HepG2 (cell line): ENCODE measurements around the gene TCF7L2. TPM values are rescaled to one million over a fixed set of nuclear protein-coding genes. Genes with fewer than 3 reads are reported as not detected.

Source experiments
- ATAC-seq: fragments of 200-7000 bp; cut with Tn5 transposase; 3 replicates; pipeline ENCODE4 v1.9.1; 2020; ENCODE audit warnings: mild to moderate bottlenecking, moderate library complexity
- BruUV-seq: library from RNA; stranded (reverse); fragments of 400-500 nt; replicated peaks from 2 replicates; lab custom pipeline; 2021; lab: Mats Ljungman, UMichigan
- CTCF ChIA-PET: fragments of 300-600 bp; formaldehyde crosslinking; extraction: SDS; loops from one replicate; lab custom pipeline; 2021; ENCODE audit warnings: low total read pairs, inconsistent platforms, low intra/inter-chr PET ratio; lab: Yijun Ruan, JAX
- POLR2A ChIA-PET: fragments of 350-600 bp; sonication (Branson Sonifier 250); formaldehyde crosslinking; loops from one replicate; lab custom pipeline; 2020; ENCODE audit warnings: antibody characterized with exemption, inconsistent platforms; lab: Yijun Ruan, JAX
- DNase-seq: peaks from one replicate; pipeline ENCODE4 v3.0.0-alpha.2; 2015; ENCODE audit warnings: low spot score
- FAIRE-seq: peaks from 3 replicates; lab custom pipeline; 2011; peaks lifted over from hg19 to GRCh38; lab: Jason Lieb, UNC
- H2AFZ ChIP-seq: one replicate; pipeline ENCODE4 v1.6.1; 2011; ENCODE audit warnings: low read length, inconsistent platforms
- H3K27ac ChIP-seq: fragments of 300-600 bp; 3 replicates; pipeline ENCODE4 v1.8.0; 2011; ENCODE audit warnings: mixed run types, mild to moderate bottlenecking, mixed read lengths, low read length, inconsistent platforms; ENCODE audit not compliant: insufficient read depth; ENCODE audit errors: extremely low read length
- H3K27me3 ChIP-seq, 2 experiments: fragments of 200-600 bp in 1 of 2; 2 replicates in 1 of 2; 3 replicates in 1 of 2; pipeline versions ENCODE4 v1.6.0 to v1.8.0; 2011; ENCODE audit warnings: low read length in 2 of 2, mild to moderate bottlenecking in 2 of 2, moderate library complexity in 2 of 2, inconsistent platforms in 1 of 2; ENCODE audit not compliant: insufficient read depth in 2 of 2, control insufficient read depth in 1 of 2
- H3K36me3 ChIP-seq, 2 experiments: fragments of 200-600 bp in 1 of 2; replicated peaks in 1 of 2; 2 replicates in 1 of 2; 3 replicates in 1 of 2; pipeline versions ENCODE4 v1.5.1 to v1.8.0; 2011; ENCODE audit warnings: low read length in 2 of 2, inconsistent platforms in 1 of 2; ENCODE audit not compliant: insufficient read depth in 2 of 2, control insufficient read depth in 1 of 2
- H3K4me1 ChIP-seq: 2 replicates; pipeline ENCODE4 v1.5.1; 2012; ENCODE audit warnings: low read length, inconsistent platforms; ENCODE audit not compliant: insufficient read depth
- H3K4me2 ChIP-seq: 2 replicates; pipeline ENCODE4 v1.6.0; 2011; ENCODE audit warnings: low read depth, low read length, inconsistent platforms
- H3K4me3 ChIP-seq, 3 experiments: fragments of 200-600 bp in 1 of 3; sonication (generic), shearing (Covaris generic) in 1 of 3; replicated peaks in 1 of 3; 2 replicates each; pipeline ENCODE4 v1.5.1; 2011 to 2016; ENCODE audit warnings: low read length in 3 of 3, inconsistent platforms in 2 of 3, low read depth in 2 of 3, mild to moderate bottlenecking in 2 of 3, control low read depth in 1 of 3, mixed read lengths in 1 of 3; ENCODE audit not compliant: insufficient read depth in 1 of 3
- H3K79me2 ChIP-seq: one replicate; pipeline ENCODE4 v1.6.1; 2011; ENCODE audit warnings: low read length, inconsistent platforms; ENCODE audit not compliant: insufficient read depth
- H3K9ac ChIP-seq: 2 replicates; pipeline ENCODE4 v1.6.0; 2011; ENCODE audit warnings: mild to moderate bottlenecking, low read depth, low read length, inconsistent platforms; ENCODE audit not compliant: insufficient read depth
- H3K9me3 ChIP-seq: 2 replicates; pipeline ENCODE4 v1.5.1; 2012; ENCODE audit warnings: mild to moderate bottlenecking, low read length
- H4K20me1 ChIP-seq: 2 replicates; pipeline ENCODE4 v1.6.0; 2011; ENCODE audit warnings: inconsistent platforms, mild to moderate bottlenecking, low read length, moderate library complexity; ENCODE audit not compliant: insufficient read depth
- ATRX ChIP-seq: sonication (generic); formaldehyde crosslinking; IDR thresholded peaks from 2 replicates; pipeline ENCODE4 v1.4.0; 2020; ENCODE audit warnings: missing genetic modification reagents, borderline replicate concordance
- GLI4 ChIP-seq: sonication (generic); formaldehyde crosslinking; IDR thresholded peaks from 2 replicates; pipeline ENCODE4 v1.5.1; 2020; ENCODE audit warnings: missing genetic modification reagents, mild to moderate bottlenecking, moderate library complexity, borderline replicate concordance
- GLMP ChIP-seq: sonication (generic); formaldehyde crosslinking; IDR thresholded peaks from 2 replicates; pipeline ENCODE4 v1.9.0; 2021; ENCODE audit warnings: missing genetic modification reagents, mild to moderate bottlenecking, borderline replicate concordance
- HNRNPH1 ChIP-seq: fragments of 200-400 bp; formaldehyde crosslinking; optimal IDR thresholded peaks from 2 replicates; pipeline ENCODE3; 2017; ENCODE audit warnings: mild to moderate bottlenecking, low read depth, low read length
- MTERF4 ChIP-seq: sonication (generic); formaldehyde crosslinking; IDR thresholded peaks from 2 replicates; pipeline ENCODE4 v1.8.0; 2023; ENCODE audit warnings: mild to moderate bottlenecking, missing genetic modification reagents
- NFIB ChIP-seq: sonication (generic); formaldehyde crosslinking; IDR thresholded peaks from 2 replicates; pipeline ENCODE4 v1.9.0; 2021; ENCODE audit warnings: missing genetic modification reagents, mild to moderate bottlenecking, borderline replicate concordance
- TBL1XR1 ChIP-seq: fragments of 150-350 bp; IDR thresholded peaks from 2 replicates; pipeline ENCODE4 v1.6.1; 2014; ENCODE audit warnings: borderline replicate concordance, low read length; ENCODE audit not compliant: partially characterized antibody
- YEATS4 ChIP-seq: sonication (generic); formaldehyde crosslinking; IDR thresholded peaks from 2 replicates; pipeline ENCODE4 v1.4.0; 2020; ENCODE audit warnings: missing genetic modification reagents, borderline replicate concordance
- ZNF383 ChIP-seq: sonication (generic); formaldehyde crosslinking; IDR thresholded peaks from 2 replicates; pipeline ENCODE4 v1.4.0; 2020; ENCODE audit warnings: missing genetic modification reagents, mild to moderate bottlenecking, borderline replicate concordance
- ZNF546 ChIP-seq: sonication (generic); formaldehyde crosslinking; conservative IDR thresholded peaks from 2 replicates; pipeline ENCODE4 v1.8.1; 2023; ENCODE audit warnings: mild to moderate bottlenecking, missing genetic modification reagents
- WGBS: methylation state at CpG from one replicate; pipeline ENCODE4 v1.1.6; 2017; ENCODE audit warnings: low lambda C conversion rate; 5-methylcytosine and 5-hydroxymethylcytosine counted together
- in situ Hi-C: cut with HindIII; loops from 2 replicates; pipeline ENCODE4 v1.10.0; 2017; ENCODE audit warnings: low pct_unique_long_range_greater_than_20kb; ENCODE audit not compliant: extremely low pct_ligation_motif_present
- intact Hi-C: fragments of 100-400 bp; cut with micrococcal nuclease; formaldehyde crosslinking; loops from one replicate; pipeline ENCODE4 v1.10.0; 2022; ENCODE audit not compliant: unreplicated experiment
- polyA plus RNA-seq, 8 experiments: library from polyadenylated mRNA; depleted of rRNA in 3 of 8; stranded (reverse) in 7 of 8; unstranded in 1 of 8; fragments of >200 nt; fragmentation: Illumina TruSeq in 4 of 8; extraction: Trizol in 4 of 8; gene quantifications; 2 replicates each; pipeline versions ENCODE4 v1.2.1 to v1.2.3, GENCODE V29; 2011 to 2016; ENCODE audit warnings: low read depth in 4 of 8, missing spikeins in 1 of 8, mixed read lengths in 1 of 8; ENCODE audit not compliant: insufficient read depth in 1 of 8
- total RNA-seq, 5 experiments: library from RNA; depleted of rRNA; stranded (reverse); fragments of >200 nt; fragmentation: Illumina TruSeq; extraction: Trizol; gene quantifications; 2 replicates each; pipeline ENCODE4 v1.2.3, GENCODE V29; 2016; ENCODE audit warnings: low read depth in 1 of 5
- TF ChIP-seq, protein P1 (sequence below): sonication (generic); formaldehyde crosslinking; IDR thresholded peaks from 2 replicates; pipeline ENCODE4 v1.4.0; 2020; ENCODE audit warnings: missing genetic modification reagents; ENCODE audit errors: not compliant biosample characterization
- TF ChIP-seq, protein P2 (sequence below): sonication (generic); formaldehyde crosslinking; IDR thresholded peaks from 2 replicates; pipeline ENCODE4 v1.9.0; 2022; ENCODE audit warnings: missing genetic modification reagents, mild to moderate bottlenecking, borderline replicate concordance
- TF ChIP-seq, protein P3 (sequence below): sonication (generic); formaldehyde crosslinking; IDR thresholded peaks from 2 replicates; pipeline ENCODE4 v1.8.1; 2023; ENCODE audit warnings: missing genetic modification reagents, mild to moderate bottlenecking, borderline replicate concordance

TCF7L2 gene
- total and polyA plus RNA-seq, 2 of the 13 experiments (the other 11 are each of a cell fraction or from before 2014, with no cell fraction given) = 3.9 to 13.7 TPM

- ChIA-PET POLR2A (no interaction called here), CTCF (no interaction called here)
- intact Hi-C loops = no loop called here
- H3K4me2 ChIP-seq = no peak overlapping the region
- H3K9me3 ChIP-seq = no peaks in the 10 kb centered on the region
- H4K20me1 ChIP-seq = peaks cover 91% of the 10 kb centered on the region
- H3K4me1 ChIP-seq = peaks cover 71% of the 10 kb centered on the region
- ATAC-seq (no peak), FAIRE-seq (no peak), DNase-seq (no peak)
- H3K9ac ChIP-seq = no peak overlapping the region
- H3K27me3 ChIP-seq = no peaks in the 10 kb centered on the region
- H2AFZ ChIP-seq = no peak overlapping the region
- in situ Hi-C loops = no loop called here
- H3K79me2 ChIP-seq = peaks cover 84% of the 10 kb centered on the region
- H3K36me3 ChIP-seq = peaks cover 4 to 8% of the 10 kb centered on the region in 2 experiments; a peak in 3 of 5 replicates
- H3K4me3 ChIP-seq = no peak overlapping the region
- WGBS = 89% methylated on average over 9 of the region's 9 CpGs
- H3K27ac ChIP-seq = no peak overlapping the region
- no TSS peak for BruUV-seq
- no peak for TF ChIP-seq NFIB (CRISPR knock-in tag)
- no peak for TF ChIP-seq GLMP (CRISPR knock-in tag)
- no peak for TF ChIP-seq TBL1XR1
- no peak for TF ChIP-seq GLI4 (CRISPR knock-in tag)
- TF ChIP-seq, protein P1, sequence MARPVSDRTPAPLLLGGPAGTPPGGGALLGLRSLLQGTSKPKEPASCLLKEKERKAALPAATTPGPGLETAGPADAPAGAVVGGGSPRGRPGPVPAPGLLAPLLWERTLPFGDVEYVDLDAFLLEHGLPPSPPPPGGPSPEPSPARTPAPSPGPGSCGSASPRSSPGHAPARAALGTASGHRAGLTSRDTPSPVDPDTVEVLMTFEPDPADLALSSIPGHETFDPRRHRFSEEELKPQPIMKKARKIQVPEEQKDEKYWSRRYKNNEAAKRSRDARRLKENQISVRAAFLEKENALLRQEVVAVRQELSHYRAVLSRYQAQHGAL (CRISPR knock-in tag) = no peak
- TF ChIP-seq, protein P2, sequence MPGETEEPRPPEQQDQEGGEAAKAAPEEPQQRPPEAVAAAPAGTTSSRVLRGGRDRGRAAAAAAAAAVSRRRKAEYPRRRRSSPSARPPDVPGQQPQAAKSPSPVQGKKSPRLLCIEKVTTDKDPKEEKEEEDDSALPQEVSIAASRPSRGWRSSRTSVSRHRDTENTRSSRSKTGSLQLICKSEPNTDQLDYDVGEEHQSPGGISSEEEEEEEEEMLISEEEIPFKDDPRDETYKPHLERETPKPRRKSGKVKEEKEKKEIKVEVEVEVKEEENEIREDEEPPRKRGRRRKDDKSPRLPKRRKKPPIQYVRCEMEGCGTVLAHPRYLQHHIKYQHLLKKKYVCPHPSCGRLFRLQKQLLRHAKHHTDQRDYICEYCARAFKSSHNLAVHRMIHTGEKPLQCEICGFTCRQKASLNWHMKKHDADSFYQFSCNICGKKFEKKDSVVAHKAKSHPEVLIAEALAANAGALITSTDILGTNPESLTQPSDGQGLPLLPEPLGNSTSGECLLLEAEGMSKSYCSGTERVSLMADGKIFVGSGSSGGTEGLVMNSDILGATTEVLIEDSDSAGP (CRISPR knock-in tag) = no peak
- TF ChIP-seq ATRX (CRISPR knock-in tag) = no peak
- no peak for TF ChIP-seq ZNF546 (CRISPR knock-in tag)
- TF ChIP-seq HNRNPH1 = no peak
- TF ChIP-seq, protein P3, sequence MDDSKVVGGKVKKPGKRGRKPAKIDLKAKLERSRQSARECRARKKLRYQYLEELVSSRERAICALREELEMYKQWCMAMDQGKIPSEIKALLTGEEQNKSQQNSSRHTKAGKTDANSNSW (CRISPR knock-in tag) = no peak
- no peak for TF ChIP-seq MTERF4 (CRISPR knock-in tag)
- no peak for TF ChIP-seq ZNF383
- no peak for TF ChIP-seq YEATS4 (CRISPR knock-in tag)
Observed at GRCh38 chr10:113021268-113022040, 71.4 kb downstream of the TCF7L2 start.
